Measurements from ENCODE around the gene NPC1. TPM values are rescaled to one million over a fixed set of nuclear protein-coding genes. Genes with fewer than 3 reads are reported as not detected.
"Not testable (repeated sequence)": the region's sequence is repeated elsewhere in the genome, so short reads cannot be mapped to it uniquely, and the experiment has no call there.

NPC1 gene
- polyA plus RNA-seq, 3 donors: 7.5 to 17.9 (median 17.7) TPM

GRCh38 chr18:23578067-23578701 is 8.1 kb downstream of the NPC1 start:
- no peak overlapping the region for H2AFZ ChIP-seq (ENCODE audit: insufficient read depth, low read depth, low read length, poor library complexity, severe bottlenecking)
- H3K36me3 Mint-ChIP-seq: peaks cover 30 to 39% of the 10 kb centered on the region in 2 donors
- H3K4me3 Mint-ChIP-seq: peak overlapping the region in 1 of 2 donors; percentile 75
- peaks cover 46 to 53% of the 10 kb centered on the region in 2 donors for H3K4me1 ChIP-seq (ENCODE audit: control insufficient read depth in 1 of 2, insufficient read depth in 2 of 2, low read length in 2 of 2)
- no peak overlapping the region for H3K4me2 ChIP-seq (replicated peaks; ENCODE audit: extremely low read depth, low read length, poor library complexity, severe bottlenecking)
- H3K27ac ChIP-seq (ENCODE audit: low read depth in 1 of 2, low read length in 2 of 2): no peak overlapping the region
- H3K4me3 ChIP-seq (replicated peaks in 1 of 3; ENCODE audit: low read depth in 2 of 3, low read length in 3 of 3): no peak overlapping the region
- no peaks in the 10 kb centered on the region for H3K27me3 ChIP-seq (ENCODE audit: control insufficient read depth in 2 of 2, insufficient read depth in 2 of 2, low read length in 2 of 2)
- TF ChIP-seq CTCF (IDR thresholded peaks at IDR 0.05): no peak
- H3K9me3 ChIP-seq (replicated peaks in 1 of 2; ENCODE audit: control insufficient read depth in 1 of 2, insufficient read depth in 1 of 2, low read length in 2 of 2): no peaks in the 10 kb centered on the region
- H3K4me1 Mint-ChIP-seq: peaks cover 58% of the 10 kb centered on the region
- peaks cover 53% of the 10 kb centered on the region for H3K79me2 ChIP-seq (ENCODE audit: insufficient read depth, low read length)
- H3K9ac ChIP-seq (ENCODE audit: insufficient read depth, low read length, poor library complexity, severe bottlenecking): no peak overlapping the region
- DNase-seq: no peak
- H4K20me1 ChIP-seq (ENCODE audit: insufficient read depth, low read length): peaks cover 63% of the 10 kb centered on the region
- H3K27ac Mint-ChIP-seq: peak overlapping the region in 6 of 7 donors; percentile 11 to 94 (median 86)
- H3K27me3 Mint-ChIP-seq (ENCODE audit: low read depth in 3 of 3): peaks cover 0 to 2% (median 0%) of the 10 kb centered on the region in 3 donors
- 94% methylated on average over 5 of the region's 6 CpGs for WGBS (ENCODE audit: insufficient coverage)
- peaks cover 0 to 2% (median 0%) of the 10 kb centered on the region in 7 donors for H3K9me3 Mint-ChIP-seq
- intact Hi-C loops (cut with micrococcal nuclease): no loop called here
- H3K36me3 ChIP-seq (replicated peaks in 1 of 2; ENCODE audit: control insufficient read depth in 1 of 2, insufficient read depth in 2 of 2, low read length in 2 of 2): peaks cover 8 to 23% of the 10 kb centered on the region in 2 donors

GRCh38 chr18:23577521-23577920 is 8.8 kb downstream of the NPC1 start:
- H3K27me3 ChIP-seq (ENCODE audit: control insufficient read depth in 2 of 2, insufficient read depth in 2 of 2, low read length in 2 of 2); H3K9ac ChIP-seq (ENCODE audit: insufficient read depth, low read length, poor library complexity, severe bottlenecking); intact Hi-C loops (cut with micrococcal nuclease); H2AFZ ChIP-seq (ENCODE audit: insufficient read depth, low read depth, low read length, poor library complexity, severe bottlenecking); H3K4me3 ChIP-seq (replicated peaks in 1 of 3; ENCODE audit: low read depth in 2 of 3, low read length in 3 of 3); H3K27me3 Mint-ChIP-seq (ENCODE audit: low read depth in 3 of 3); H3K27ac ChIP-seq (ENCODE audit: low read depth in 1 of 2, low read length in 2 of 2); H3K9me3 ChIP-seq (replicated peaks in 1 of 2; ENCODE audit: control insufficient read depth in 1 of 2, insufficient read depth in 1 of 2, low read length in 2 of 2); H3K9me3 Mint-ChIP-seq; H3K27ac Mint-ChIP-seq; H3K4me3 Mint-ChIP-seq; H3K4me2 ChIP-seq (replicated peaks; ENCODE audit: extremely low read depth, low read length, poor library complexity, severe bottlenecking); DNase-seq: not testable (repeated sequence)
- Histone ChIP-seq H3K79me2 (ENCODE audit: insufficient read depth, low read length) (peaks cover 51% of the 10 kb centered on the region), H4K20me1 (ENCODE audit: insufficient read depth, low read length) (peaks cover 57% of the 10 kb centered on the region), H3K4me1 (ENCODE audit: control insufficient read depth in 1 of 2, insufficient read depth in 2 of 2, low read length in 2 of 2) (peaks cover 49 to 56% of the 10 kb centered on the region in 2 donors), H3K36me3 (replicated peaks in 1 of 2; ENCODE audit: control insufficient read depth in 1 of 2, insufficient read depth in 2 of 2, low read length in 2 of 2) (peaks cover 14 to 30% of the 10 kb centered on the region in 2 donors)
- Mint-ChIP-seq H3K36me3 (peaks cover 31 to 37% of the 10 kb centered on the region in 2 donors), H3K4me1 (peaks cover 56% of the 10 kb centered on the region)
- 100% methylated on average over 17 of the region's 24 CpGs for WGBS (ENCODE audit: insufficient coverage)

Data from CD14-positive monocyte (primary cell).